Endothelial cell of umbilical vein (primary cell): Measurements from ENCODE around the gene NCS1. TPM values are rescaled to one million over a fixed set of nuclear protein-coding genes. Genes with fewer than 3 reads are reported as not detected.

Experiments
- BruUV-seq: library from RNA; stranded (reverse); fragments of 400-500 nt; replicated peaks from 2 replicates; lab custom pipeline; 2021; lab: Mats Ljungman, UMichigan
- CTCF ChIA-PET: fragments of 300-600, 350-600 bp; sonication (Branson Sonifier 250); formaldehyde crosslinking; loops from one replicate; lab custom pipeline; 2021; ENCODE audit warnings: antibody characterized with exemption, inconsistent platforms; lab: Charles Lee
- POLR2A ChIA-PET: fragments of 300-600, 350-600 bp; sonication (Branson Sonifier 250); formaldehyde crosslinking; loops from one replicate; lab custom pipeline; 2021; ENCODE audit warnings: antibody characterized with exemption, inconsistent platforms; lab: Charles Lee
- DNase-seq: peaks from one replicate; pipeline ENCODE4 v3.0.0-alpha.2; 2011; ENCODE audit warnings: low read depth, low spot score
- FAIRE-seq: peaks from 2 replicates; lab custom pipeline; 2011; peaks lifted over from hg19 to GRCh38; lab: Jason Lieb, UNC
- H2AFZ ChIP-seq: 2 replicates; pipeline ENCODE4 v1.6.0; 2012; ENCODE audit warnings: low read depth, low read length, control low read depth, inconsistent platforms
- H3K27ac ChIP-seq: 2 replicates; pipeline ENCODE4 v1.5.1; 2011; ENCODE audit warnings: low read depth, mild to moderate bottlenecking, control low read depth, low read length, moderate library complexity; ENCODE audit not compliant: insufficient read depth
- H3K27me3 ChIP-seq, 2 experiments: 2 replicates each; pipeline versions ENCODE4 v1.6.0 to v1.6.1; 2011; ENCODE audit warnings: low read length in 2 of 2, mixed read lengths in 1 of 2; ENCODE audit not compliant: control insufficient read depth in 2 of 2, insufficient read depth in 2 of 2
- H3K36me3 ChIP-seq, 2 experiments: 2 replicates in 1 of 2; 3 replicates in 1 of 2; pipeline ENCODE4 v1.5.1; 2011; ENCODE audit warnings: low read length in 2 of 2, mild to moderate bottlenecking in 1 of 2, moderate library complexity in 1 of 2; ENCODE audit not compliant: control insufficient read depth in 2 of 2, insufficient read depth in 2 of 2; ENCODE audit errors: extremely low read depth in 1 of 2
- H3K4me1 ChIP-seq: 3 replicates; pipeline ENCODE4 v1.5.1; 2011; ENCODE audit warnings: mild to moderate bottlenecking, low read length; ENCODE audit not compliant: control insufficient read depth, insufficient read depth; ENCODE audit errors: extremely low read depth
- H3K4me2 ChIP-seq: 2 replicates; pipeline ENCODE4 v1.6.1; 2011; ENCODE audit warnings: low read length, control low read depth, mixed read lengths; ENCODE audit not compliant: insufficient read depth
- H3K4me3 ChIP-seq, 3 experiments: fragments of 200-600 bp in 1 of 3; sonication (generic), shearing (Covaris generic) in 1 of 3; replicated peaks in 1 of 3; 2 replicates each; pipeline ENCODE4 v1.5.1; 2011 to 2016; ENCODE audit warnings: control low read depth in 3 of 3, low read length in 3 of 3, mild to moderate bottlenecking in 2 of 3, inconsistent platforms in 1 of 3, low read depth in 1 of 3, moderate library complexity in 1 of 3; ENCODE audit not compliant: insufficient read depth in 1 of 3
- H3K79me2 ChIP-seq: 2 replicates; pipeline ENCODE4 v1.6.0; 2012; ENCODE audit warnings: low read length, inconsistent platforms; ENCODE audit not compliant: control insufficient read depth, insufficient read depth
- H3K9ac ChIP-seq: replicated peaks from 2 replicates; pipeline ENCODE3; 2011; ENCODE audit warnings: low read length, control low read depth; ENCODE audit not compliant: insufficient read depth; ENCODE audit errors: extremely low read depth
- H3K9me1 ChIP-seq: replicated peaks from 3 replicates; pipeline ENCODE4 v1.6.0; 2011; ENCODE audit warnings: mild to moderate bottlenecking, low read length; ENCODE audit not compliant: control insufficient read depth, insufficient read depth; ENCODE audit errors: extremely low read depth
- H3K9me3 ChIP-seq: replicated peaks from 2 replicates; pipeline ENCODE4 v1.5.1; 2012; ENCODE audit warnings: low read length, inconsistent platforms; ENCODE audit not compliant: control insufficient read depth, insufficient read depth
- H4K20me1 ChIP-seq: replicated peaks from 2 replicates; pipeline ENCODE3; 2011; ENCODE audit warnings: mild to moderate bottlenecking, low read length; ENCODE audit not compliant: control insufficient read depth, insufficient read depth; ENCODE audit errors: extremely low read depth
- CTCF ChIP-seq, 2 donors: IDR thresholded peaks; 1 replicate in 1 of 2; 2 replicates in 1 of 2; pipeline ENCODE4 v1.5.1; 2011; ENCODE audit warnings: low read length in 2 of 2, mild to moderate bottlenecking in 2 of 2, moderate library complexity in 2 of 2, control low read depth in 1 of 2, inconsistent platforms in 1 of 2, low read depth in 1 of 2; ENCODE audit not compliant: insufficient read depth in 1 of 2; ENCODE audit errors: extremely low read depth in 1 of 2
- EZH2 ChIP-seq: IDR thresholded peaks from 2 replicates; pipeline ENCODE4 v1.6.1; 2012; ENCODE audit warnings: borderline replicate concordance, low read depth, mild to moderate bottlenecking, moderate library complexity, low read length, inconsistent platforms; ENCODE audit not compliant: severe bottlenecking
- FOS ChIP-seq: IDR thresholded peaks from 2 replicates; pipeline ENCODE4 v1.6.1; 2011; ENCODE audit warnings: mild to moderate bottlenecking, low read length, moderate library complexity, borderline replicate concordance; ENCODE audit not compliant: insufficient read depth
- GATA2 ChIP-seq: IDR thresholded peaks from 2 replicates; pipeline ENCODE4 v1.7.0; 2011; ENCODE audit warnings: low read depth, mild to moderate bottlenecking, moderate library complexity, mixed read lengths, low read length; ENCODE audit not compliant: insufficient read length, insufficient read depth
- JUN ChIP-seq: IDR thresholded peaks from 2 replicates; pipeline ENCODE4 v1.6.1; 2011; ENCODE audit warnings: borderline replicate concordance, low read depth; ENCODE audit not compliant: insufficient read length, insufficient read depth
- MAX ChIP-seq: IDR thresholded peaks from 2 replicates; pipeline ENCODE4 v1.6.1; 2011; ENCODE audit not compliant: insufficient read depth, insufficient read length
- MYC ChIP-seq: IDR thresholded peaks from one replicate; pipeline ENCODE4 v1.6.1; 2011; ENCODE audit warnings: mild to moderate bottlenecking, low read depth, low read length
- POLR2AphosphoS5 ChIP-seq: IDR thresholded peaks from 2 replicates; pipeline ENCODE4 v1.6.1; 2012; ENCODE audit warnings: low read depth, mild to moderate bottlenecking, control low read depth, low read length, moderate library complexity; ENCODE audit not compliant: insufficient read depth
- dilution Hi-C: fragments of 300-500 bp; cut with MboI; formaldehyde crosslinking; loops from one replicate; pipeline ENCODE4 v1.15.0; 2019; ENCODE audit warnings: low sequenced_read_pairs; ENCODE audit not compliant: extremely low pct_ligation_motif_present
- intact Hi-C: fragments of 100-400 bp; cut with micrococcal nuclease; formaldehyde crosslinking; loops from one replicate; pipeline ENCODE4 v1.10.0; 2022
- polyA plus RNA-seq, 4 experiments: library from polyadenylated mRNA; depleted of rRNA in 3 of 4; stranded (reverse) in 3 of 4; unstranded in 1 of 4; fragments of >200 nt; gene quantifications; 2 replicates each; pipeline versions ENCODE4 v1.2.1 to v1.2.3, GENCODE V29; 2011 to 2012; ENCODE audit warnings: missing spikeins in 1 of 4
- total RNA-seq: library from RNA; stranded (reverse); gene quantifications from 2 replicates; pipeline ENCODE4 v1.2.3, GENCODE V29; 2021

Gene NCS1
- total and polyA plus RNA-seq, 2 donors (not counting 3 experiments of a cell fraction or from before 2014, with no cell fraction given), result 53.6 to 77.4 TPM

GRCh38 chr9:130254747-130255630 lies 82.8 kb downstream of the NCS1 start:
- intact Hi-C loops, result no loop called here
- Histone ChIP-seq H3K9me3 (no peaks in the 10 kb centered on the region), H3K27ac (no peak overlapping the region), H3K4me2 (no peak overlapping the region), H3K36me3 (no peaks in the 10 kb centered on the region), H3K9me1 (no peaks in the 10 kb centered on the region), H3K27me3 (peaks cover 5 to 21% of the 10 kb centered on the region in 2 experiments), H3K4me3 (no peak overlapping the region), H3K79me2 (no peaks in the 10 kb centered on the region), H2AFZ (no peak overlapping the region), H3K4me1 (no peaks in the 10 kb centered on the region), H3K9ac (no peak overlapping the region), H4K20me1 (no peaks in the 10 kb centered on the region)
- ChIA-PET POLR2A (no interaction called here), CTCF (interaction anchor here (1.1 to 1.7 kb wide), 2 partner anchors 12 to 19 kb away, joined by 4 to 8 read pairs; no protein-coding TSS in a partner anchor)
- DNase-seq, result no peak
- no TSS peak for BruUV-seq
- dilution Hi-C loops, result no loop called here
- TF ChIP-seq POLR2AphosphoS5 (no peak), CTCF (IDR thresholded peaks at IDR 0.05; ENCODE audit: extremely low read depth in 1 of 2, insufficient read depth in 1 of 2, low read depth in 1 of 2, low read length in 2 of 2) (no peak), JUN (no peak), FOS (no peak), MAX (no peak), MYC (no peak), EZH2 (no peak), GATA2 (no peak)
- FAIRE-seq, result no peak
